ENCODE measurements around the gene TMC5. TPM values are rescaled to one million over a fixed set of nuclear protein-coding genes. Genes with fewer than 3 reads are reported as not detected.
A peak's percentile ranks its signal among the peaks of the same experiment; 100 is the strongest.

The TMC5 gene
- total and polyA plus RNA-seq, 2 of the 13 experiments (the other 11 are each of a cell fraction or from before 2014, with no cell fraction given), result 0.09 to 0.41 TPM

GRCh38 chr16:19521471-19522396 lies 104.1 kb downstream of the TMC5 start, which contains the start of gene GDE1 (continued):
- no peak for TF ChIP-seq STAT6 (CRISPR knock-in tag; IDR thresholded peaks at IDR 0.05; ENCODE audit: borderline replicate concordance)
- TF ChIP-seq SALL2 (CRISPR knock-in tag; IDR thresholded peaks at IDR 0.05), result peak; percentile 23; the same call in 1 of the 2 replicates
- no peak for TF ChIP-seq ZMYM2 (CRISPR knock-in tag; IDR thresholded peaks at IDR 0.05)
- TF ChIP-seq SNAPC4 (CRISPR knock-in tag; IDR thresholded peaks at IDR 0.05), result peak; percentile 89
- TF ChIP-seq IKZF1 (IDR thresholded peaks at IDR 0.05), result no peak
- peak; percentile 70; the same call in 1 of the 2 replicates for TF ChIP-seq ATF7-NPFF (CRISPR knock-in tag; IDR thresholded peaks at IDR 0.05; ENCODE audit: low read depth)
- TF ChIP-seq REL (CRISPR knock-in tag; conservative IDR thresholded peaks at IDR 0.05), result no peak
- peak; percentile 93 for TF ChIP-seq ERF (CRISPR knock-in tag; IDR thresholded peaks at IDR 0.05)
- TF ChIP-seq NFIB (CRISPR knock-in tag; IDR thresholded peaks at IDR 0.05; ENCODE audit: borderline replicate concordance), result no peak
- peak; percentile 85 for TF ChIP-seq ZBTB38 (CRISPR knock-in tag; IDR thresholded peaks at IDR 0.05)
- TF ChIP-seq RXRB (CRISPR knock-in tag; IDR thresholded peaks at IDR 0.05; ENCODE audit: borderline replicate concordance), result 0 out of 2 replicates have a peak, but pooled peaks have one; percentile 51
- no peak for TF ChIP-seq RNF219 (CRISPR knock-in tag; IDR thresholded peaks at IDR 0.05)
- 0 out of 2 replicates have a peak, but pooled peaks have one; percentile 40 for TF ChIP-seq ZC3H4 (CRISPR knock-in tag; IDR thresholded peaks at IDR 0.05; ENCODE audit: borderline replicate concordance)
- peak; percentile 49; the same call in 1 of the 2 replicates for TF ChIP-seq JUND (CRISPR knock-in tag; IDR thresholded peaks at IDR 0.05)
- TF ChIP-seq ZNF567 (CRISPR knock-in tag; IDR thresholded peaks at IDR 0.05; ENCODE audit: borderline replicate concordance), result no peak
- no peak; the same call in none of the 2 replicates for TF ChIP-seq ZFP1 (CRISPR knock-in tag; IDR thresholded peaks at IDR 0.05)
